ENCODE measurements around the gene CDC42BPG.

DNA sequence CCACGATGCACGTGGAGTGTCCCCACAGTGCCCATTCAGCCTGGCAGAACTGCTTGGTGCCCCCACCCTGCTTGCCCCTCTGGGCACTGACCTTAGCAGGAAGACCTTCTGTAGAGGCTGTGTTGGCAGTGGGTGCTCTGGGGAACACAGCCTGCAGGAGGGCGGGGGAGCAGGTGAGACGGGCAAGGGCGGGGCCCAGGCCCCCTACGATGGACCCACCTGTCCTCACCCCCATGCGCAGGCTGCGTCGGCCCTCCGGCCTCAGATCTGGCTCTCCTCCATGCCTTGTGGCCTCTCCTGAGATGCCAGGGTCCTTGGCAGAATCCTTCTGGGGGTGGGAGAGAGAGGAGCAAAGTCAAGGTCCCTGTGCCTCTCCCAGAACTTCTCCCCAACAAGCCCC, 10.9 kb downstream of the CDC42BPG start:
- TF ChIP-seq CTCF (IDR thresholded peaks at IDR 0.05) (no peak), POLR2A (IDR thresholded peaks at IDR 0.05) (no peak)
